H1 (cell line): ENCODE measurements around the gene TTC23. TPM values are rescaled to one million over a fixed set of nuclear protein-coding genes. Genes with fewer than 3 reads are reported as not detected.

Source experiments
- CTCF ChIA-PET: fragments of 300-600 bp; sonication (Branson Sonifier 250); formaldehyde crosslinking; loops from one replicate; lab custom pipeline; 2021; ENCODE audit not compliant: partially characterized antibody; lab: Charles Lee
- POLR2A ChIA-PET: fragments of 300-600 bp; sonication (Branson Sonifier 250); formaldehyde crosslinking; loops from one replicate; lab custom pipeline; 2021; ENCODE audit warnings: inconsistent platforms; ENCODE audit not compliant: partially characterized antibody; lab: Charles Lee
- DNase-seq, 2 experiments: peaks; one replicate each; pipeline versions ENCODE4 v3.0.0 to v3.0.0-alpha.2; 2010 to 2022; ENCODE audit warnings: low spot score in 2 of 2, low read depth in 1 of 2, mixed read lengths in 1 of 2
- FAIRE-seq: peaks from 2 replicates; lab custom pipeline; 2011; peaks lifted over from hg19 to GRCh38; lab: Jason Lieb, UNC
- H2AFZ ChIP-seq: 2 replicates; pipeline ENCODE4 v1.8.1; 2012; ENCODE audit warnings: low read length, inconsistent platforms
- H2AK5ac ChIP-seq: 2 replicates; pipeline ENCODE4 v1.6.1; 2013; ENCODE audit warnings: low read depth, low read length
- H2BK120ac ChIP-seq: replicated peaks from 2 replicates; pipeline ENCODE3; 2013; ENCODE audit warnings: low read depth, low read length, inconsistent platforms
- H2BK12ac ChIP-seq: 2 replicates; pipeline ENCODE4 v1.6.1; 2013; ENCODE audit warnings: low read depth, low read length
- H2BK15ac ChIP-seq: 2 replicates; pipeline ENCODE4 v1.6.1; 2013; ENCODE audit warnings: low read length
- H2BK20ac ChIP-seq: 2 replicates; pipeline ENCODE4 v1.6.1; 2013; ENCODE audit warnings: low read length
- H2BK5ac ChIP-seq: 2 replicates; pipeline ENCODE4 v1.6.1; 2013; ENCODE audit warnings: low read depth, low read length
- H3K14ac ChIP-seq: 2 replicates; pipeline ENCODE4 v1.6.1; 2013; ENCODE audit warnings: inconsistent platforms; ENCODE audit not compliant: insufficient read length
- H3K18ac ChIP-seq: 2 replicates; pipeline ENCODE4 v1.6.1; 2013; ENCODE audit warnings: low read length; ENCODE audit errors: extremely low read depth
- H3K23ac ChIP-seq: 2 replicates; pipeline ENCODE4 v1.6.1; 2013; ENCODE audit warnings: inconsistent platforms; ENCODE audit not compliant: insufficient read length
- H3K23me2 ChIP-seq: 2 replicates; pipeline ENCODE4 v1.6.1; 2013; ENCODE audit warnings: low read depth, low read length
- H3K27ac ChIP-seq: 2 replicates; pipeline ENCODE4 v1.6.1; 2011; ENCODE audit warnings: low read depth, low read length, inconsistent platforms
- H3K27me3 ChIP-seq, 4 experiments: replicated peaks in 1 of 4; 1 replicate in 1 of 4; 2 replicates in 3 of 4; pipeline versions ENCODE4 v1.6.1 to v1.8.1; 2011 to 2013; ENCODE audit warnings: low read length in 3 of 4, mild to moderate bottlenecking in 3 of 4, inconsistent platforms in 2 of 4, mixed read lengths in 2 of 4, moderate library complexity in 1 of 4; ENCODE audit not compliant: control insufficient read depth in 3 of 4, insufficient read depth in 3 of 4; ENCODE audit errors: extremely low read depth in 1 of 4
- H3K36me3 ChIP-seq, 4 experiments: 2 replicates each; pipeline versions ENCODE4 v1.6.1 to v1.8.1; 2011 to 2013; ENCODE audit warnings: mild to moderate bottlenecking in 4 of 4, low read length in 3 of 4, moderate library complexity in 2 of 4, control low read depth in 1 of 4, inconsistent platforms in 1 of 4; ENCODE audit not compliant: insufficient read depth in 4 of 4, control insufficient read depth in 2 of 4
- H3K4ac ChIP-seq: replicated peaks from 2 replicates; pipeline ENCODE3; 2013; ENCODE audit warnings: low read length, low read depth, mixed read lengths, inconsistent platforms; ENCODE audit not compliant: insufficient read length
- H3K4me1 ChIP-seq, 4 experiments: replicated peaks in 1 of 4; 1 replicate in 1 of 4; 2 replicates in 3 of 4; pipeline versions ENCODE4 v1.6.1 to v1.8.1; 2011 to 2013; ENCODE audit warnings: low read length in 3 of 4, inconsistent platforms in 2 of 4, mixed read lengths in 1 of 4; ENCODE audit not compliant: insufficient read depth in 4 of 4, control insufficient read depth in 3 of 4
- H3K4me2 ChIP-seq, 2 experiments: 2 replicates each; pipeline versions ENCODE4 v1.6.1 to v1.8.1; 2011 to 2013; ENCODE audit warnings: low read depth in 2 of 2, low read length in 2 of 2, control low read depth in 1 of 2, inconsistent platforms in 1 of 2, mild to moderate bottlenecking in 1 of 2; ENCODE audit not compliant: insufficient read depth in 1 of 2
- H3K4me3 ChIP-seq, 4 experiments: fragments of 200-600, 300-600 bp in 1 of 4; sonication (generic), shearing (Covaris generic), sonication (Bioruptor Twin) in 1 of 4; 2 replicates each; pipeline versions ENCODE4 v1.5.1 to v1.8.1; 2011 to 2016; ENCODE audit warnings: low read length in 4 of 4, low read depth in 3 of 4, control low read depth in 2 of 4, inconsistent platforms in 2 of 4, mild to moderate bottlenecking in 2 of 4, mixed read lengths in 1 of 4, moderate library complexity in 1 of 4; ENCODE audit not compliant: insufficient read depth in 2 of 4; ENCODE audit errors: extremely low read depth in 1 of 4
- H3K56ac ChIP-seq: replicated peaks from 2 replicates; pipeline ENCODE3; 2013; ENCODE audit warnings: low read depth, mild to moderate bottlenecking, mixed read lengths, low read length, inconsistent platforms; ENCODE audit not compliant: insufficient read length
- H3K79me1 ChIP-seq: 2 replicates; pipeline ENCODE4 v1.6.1; 2013; ENCODE audit warnings: low read depth, low read length, control low read depth
- H3K79me2 ChIP-seq, 2 experiments: 2 replicates each; pipeline versions ENCODE4 v1.6.1 to v1.8.1; 2012 to 2013; ENCODE audit warnings: low read length in 2 of 2, mild to moderate bottlenecking in 2 of 2, inconsistent platforms in 1 of 2; ENCODE audit not compliant: insufficient read depth in 2 of 2, control insufficient read depth in 1 of 2
- H3K9ac ChIP-seq, 4 experiments: replicated peaks in 1 of 4; 1 replicate in 1 of 4; 2 replicates in 3 of 4; pipeline versions ENCODE4 v1.6.1 to v1.8.1; 2011 to 2013; ENCODE audit warnings: low read depth in 3 of 4, low read length in 3 of 4, control low read depth in 2 of 4, mild to moderate bottlenecking in 2 of 4, moderate library complexity in 2 of 4, inconsistent platforms in 1 of 4; ENCODE audit errors: extremely low read depth in 1 of 4
- H3K9me3 ChIP-seq, 2 experiments: 2 replicates each; pipeline versions ENCODE4 v1.6.1 to v1.8.1; 2012 to 2013; ENCODE audit warnings: mild to moderate bottlenecking in 2 of 2, moderate library complexity in 2 of 2, control low read depth in 1 of 2, inconsistent platforms in 1 of 2, low read depth in 1 of 2, low read length in 1 of 2, mixed read lengths in 1 of 2; ENCODE audit not compliant: insufficient read depth in 2 of 2
- H4K20me1 ChIP-seq, 2 experiments: replicated peaks in 1 of 2; 2 replicates each; pipeline versions ENCODE3 to v1.8.1; 2011 to 2013; ENCODE audit warnings: inconsistent platforms in 2 of 2, low read length in 2 of 2, mild to moderate bottlenecking in 1 of 2; ENCODE audit not compliant: insufficient read depth in 2 of 2, control insufficient read depth in 1 of 2
- H4K5ac ChIP-seq: 2 replicates; pipeline ENCODE4 v1.6.1; 2013; ENCODE audit warnings: low read length, low read depth, mixed read lengths, inconsistent platforms; ENCODE audit not compliant: insufficient read length
- H4K8ac ChIP-seq: 2 replicates; pipeline ENCODE4 v1.8.0; 2013; ENCODE audit warnings: mild to moderate bottlenecking, moderate library complexity, low read length, inconsistent platforms; ENCODE audit not compliant: insufficient read depth; ENCODE audit errors: extremely low read depth
- H4K91ac ChIP-seq: replicated peaks from 2 replicates; pipeline ENCODE3; 2013; ENCODE audit warnings: low read length, mixed read lengths, inconsistent platforms; ENCODE audit not compliant: insufficient read length
- HDAC2 ChIP-seq, 2 experiments: fragments of 300-600 bp in 1 of 2; sonication (generic) in 1 of 2; IDR thresholded peaks; 2 replicates each; pipeline ENCODE4 v1.6.1; 2011 to 2012; ENCODE audit warnings: low read depth in 2 of 2, low read length in 2 of 2, mild to moderate bottlenecking in 2 of 2, moderate library complexity in 2 of 2, borderline replicate concordance in 1 of 2, inconsistent platforms in 1 of 2
- TEAD4 ChIP-seq: IDR thresholded peaks from 2 replicates; pipeline ENCODE4 v1.6.1; 2012; ENCODE audit warnings: low read depth, low read length, inconsistent platforms, mixed read lengths
- WGBS, 2 experiments: shearing (Covaris generic) in 1 of 2; methylation state at CpG; one replicate each; pipeline versions ENCODE4 v1.1.6 to v1.1.7; 2013 to 2015; ENCODE audit warnings: low lambda C conversion rate in 2 of 2, mixed read lengths in 2 of 2, inconsistent platforms in 1 of 2, low coverage in 1 of 2, missing lambda C conversion rate in 1 of 2; ENCODE audit not compliant: insufficient replicate concordance in 2 of 2, insufficient coverage in 1 of 2, insufficient read length in 1 of 2; ENCODE audit errors: extremely low coverage in 1 of 2, missing lambda C conversion rate in 1 of 2; 5-methylcytosine and 5-hydroxymethylcytosine counted together
- polyA plus RNA-seq, 7 experiments: library from polyadenylated mRNA; depleted of rRNA in 3 of 7; stranded (reverse) in 5 of 7; unstranded in 2 of 7; fragments of >200 nt in 5 of 7; fragments of 200-250 nt in 2 of 7; gene quantifications; 1 replicate in 5 of 7; 2 replicates in 1 of 7; 4 replicates in 1 of 7; pipeline versions ENCODE4 v1.2.1 to v1.2.3, GENCODE V29; 2011 to 2013; ENCODE audit warnings: missing spikeins in 2 of 7, mixed read lengths in 2 of 7
- total RNA-seq: library from RNA; stranded (reverse); fragmentation: NEBNext Ultra II Directional; extraction: Animal tissue kit (Norgen Biotek cat#: 25700); gene quantifications from 2 replicates; pipeline ENCODE4 v1.2.1, GENCODE V29; 2021

TTC23 gene
- total and polyA plus RNA-seq, 2 of the 8 experiments (the other 6 are each of a cell fraction or from before 2014, with no cell fraction given), result 4.8 to 23.0 TPM

- Histone ChIP-seq H3K9ac (no peak overlapping the region), H3K4me3 (no peak overlapping the region), H4K8ac (no peak overlapping the region), H3K23ac (no peak overlapping the region), H3K36me3 (no peaks in the 10 kb centered on the region; a peak in 2 of 8 replicates), H3K4me2 (no peak overlapping the region), H2BK5ac (no peak overlapping the region), H2BK12ac (no peak overlapping the region), H3K18ac (no peak overlapping the region), H4K91ac (no peak overlapping the region), H3K27me3 (no peaks in the 10 kb centered on the region), H2BK15ac (no peak overlapping the region), H2BK120ac (no peak overlapping the region), H3K56ac (no peak overlapping the region), H2BK20ac (no peak overlapping the region), H4K5ac (no peak overlapping the region), H3K79me2 (peaks cover 0 to 24% of the 10 kb centered on the region in 2 experiments; a peak in 2 of 4 replicates), H3K4ac (no peak overlapping the region), H3K14ac (no peak overlapping the region), H3K9me3 (no peaks in the 10 kb centered on the region), H4K20me1 (no peaks in the 10 kb centered on the region), H3K4me1 (peaks cover 0 to 1% (median under 1%) of the 10 kb centered on the region in 4 experiments; a peak in 4 of 7 replicates), H3K23me2 (peaks cover 5% of the 10 kb centered on the region; the same call in 1 of the 2 replicates), H3K79me1 (peaks cover 4% of the 10 kb centered on the region; the same call in 1 of the 2 replicates), H3K27ac (no peak overlapping the region), H2AFZ (no peak overlapping the region), H2AK5ac (no peak overlapping the region)
- TF ChIP-seq HDAC2 (IDR thresholded peaks at IDR 0.05; ENCODE audit: borderline replicate concordance in 1 of 2, low read depth in 2 of 2, low read length in 2 of 2) (no peak), TEAD4 (no peak)
- WGBS, 2 experiments, result 85% methylated on average over 3 of the region's 3 CpGs; no CpG with 5 or more reads in 1 of the 2 experiments
- FAIRE-seq (no peak), DNase-seq (no peak)
- CTCF ChIA-PET, result interaction anchor here (0.7 kb wide), 1 partner anchor 312 kb away, joined by 6 read pairs; no protein-coding TSS in a partner anchor
- POLR2A ChIA-PET, result interaction anchor here (0.6 kb wide), 1 partner anchor 61 kb away, joined by 3 read pairs; no protein-coding TSS in a partner anchor
Observed at GRCh38 chr15:99247062-99247461, 2.3 kb downstream of the TTC23 start.
